ENCODE measurements around the gene AK9.

Gene AK9

GRCh38 chr6:109446072-109446471 is 244.9 kb downstream of the AK9 start:
- no peak for DNase-seq (ENCODE audit: low read depth in 1 of 2, low spot score in 1 of 2)

GRCh38 chr6:109445382-109445781 is 245.6 kb downstream of the AK9 start:
- DNase-seq (ENCODE audit: low read depth in 1 of 2, low spot score in 1 of 2), result no peak

- no peak for DNase-seq (ENCODE audit: low read depth in 1 of 2, low spot score in 1 of 2)
These were observed 247.5 kb downstream of the AK9 start for GRCh38 chr6:109443425-109443950.

Data from activated T-helper 1 cell treated with anti-CD3 and anti-CD28 coated beads, Interleukin-2, amount 50 U/mL, for 16 hours (primary cell).